A673 (cell line): ENCODE measurements around the gene WBP2.
"Not testable (repeated sequence)": the region's sequence is repeated elsewhere in the genome, so short reads cannot be mapped to it uniquely, and the experiment has no call there.

Source experiments
- CTCF ChIP-seq: fragments of 300-800, 200-600 bp; sonication (generic); conservative IDR thresholded peaks from 2 replicates; pipeline ENCODE4 v1.5.1; 2017; ENCODE audit warnings: low read depth, mild to moderate bottlenecking, antibody characterized with exemption, low read length, moderate library complexity, mixed read lengths
- EZH2 ChIP-seq: fragments of 200-600 bp; sonication (generic); IDR thresholded peaks from 2 replicates; pipeline ENCODE4 v1.6.1; 2017; ENCODE audit warnings: borderline replicate concordance, low read depth, mild to moderate bottlenecking, mixed read lengths, antibody characterized with exemption, low read length; ENCODE audit not compliant: poor library complexity, severe bottlenecking

- not testable (repeated sequence) for TF ChIP-seq CTCF, EZH2
These were observed 9.8 kb upstream of the WBP2 start for GRCh38 chr17:75864887-75865286.
